T-cell (primary cell): ENCODE results near the gene SULF2. TPM values are rescaled to one million over a fixed set of nuclear protein-coding genes. Genes with fewer than 3 reads are reported as not detected.

Experiments
- ATAC-seq, 4 experiments: fragments of 200-7000 bp in 3 of 4; fragments of 150-1000 bp in 1 of 4; cut with Tn5 transposase; replicated peaks in 1 of 4; 1 replicate in 3 of 4; 2 replicates in 1 of 4; pipeline ENCODE4 v1.10.0; 2021; ENCODE audit warnings: moderate library complexity in 3 of 4, mild to moderate bottlenecking in 2 of 4, moderate number of reproducible peaks in 1 of 4
- CTCF ChIA-PET, 2 donors: fragments of 300-600 bp; sonication (Branson Sonifier 250); formaldehyde crosslinking; loops; one replicate each; lab custom pipeline; 2022; ENCODE audit warnings: antibody characterized with exemption in 2 of 2; lab: Charles Lee
- POLR2A ChIA-PET, 2 donors: fragments of 300-600 bp; sonication (Branson Sonifier 250); formaldehyde crosslinking; loops; one replicate each; lab custom pipeline; 2022; ENCODE audit warnings: antibody characterized with exemption in 2 of 2; lab: Charles Lee
- DNase-seq, 35 experiments: peaks; one replicate each; pipeline versions ENCODE4 v3.0.0 to v3.0.0-alpha.2; 2013 to 2023
- H3K27ac ChIP-seq: one replicate; pipeline ENCODE4 v1.5.1; 2013; ENCODE audit warnings: low read length
- H3K27me3 ChIP-seq, 2 experiments: replicated peaks in 1 of 2; 1 replicate in 1 of 2; 2 replicates in 1 of 2; pipeline versions ENCODE4 v1.6.1 to v1.7.0; 2013; ENCODE audit warnings: low read length in 1 of 2, mixed read lengths in 1 of 2; ENCODE audit not compliant: control insufficient read depth in 2 of 2, insufficient read depth in 2 of 2; ENCODE audit errors: extremely low read depth in 1 of 2
- H3K36me3 ChIP-seq, 2 donors: 1 replicate in 1 of 2; 2 replicates in 1 of 2; pipeline versions ENCODE4 v1.6.1 to v1.7.0; 2013; ENCODE audit warnings: low read length in 1 of 2; ENCODE audit not compliant: control insufficient read depth in 2 of 2, insufficient read depth in 1 of 2; ENCODE audit errors: extremely low read depth in 1 of 2
- H3K4me1 ChIP-seq, 2 experiments: 1 replicate in 1 of 2; 2 replicates in 1 of 2; pipeline versions ENCODE4 v1.6.1 to v1.7.0; 2013; ENCODE audit warnings: low read length in 2 of 2, mixed read lengths in 1 of 2; ENCODE audit not compliant: insufficient read depth in 2 of 2, control insufficient read depth in 1 of 2; ENCODE audit errors: extremely low read depth in 1 of 2
- H3K4me3 ChIP-seq, 2 donors: 1 replicate in 1 of 2; 2 replicates in 1 of 2; pipeline versions ENCODE4 v1.5.1 to v1.7.0; 2013; ENCODE audit warnings: mild to moderate bottlenecking in 2 of 2, low read length in 1 of 2, moderate library complexity in 1 of 2; ENCODE audit not compliant: control insufficient read depth in 1 of 2; ENCODE audit errors: extremely low read depth in 1 of 2
- H3K9me3 ChIP-seq: 2 replicates; pipeline ENCODE4 v1.7.0; 2013
- H3K27ac Mint-ChIP-seq, 2 donors: one replicate each; pipeline ENCODE4 v1.8.0; 2020 to 2021; ENCODE audit warnings: mild to moderate bottlenecking in 2 of 2, mixed read lengths in 2 of 2
- H3K27me3 Mint-ChIP-seq, 2 donors: one replicate each; pipeline ENCODE4 v1.8.0; 2021 to 2022; ENCODE audit warnings: mixed read lengths in 2 of 2
- H3K36me3 Mint-ChIP-seq: one replicate; pipeline ENCODE4 v1.8.0; 2021; ENCODE audit warnings: mixed read lengths
- H3K4me1 Mint-ChIP-seq, 3 donors: one replicate each; pipeline ENCODE4 v1.8.0; 2020 to 2022; ENCODE audit warnings: mixed read lengths in 3 of 3, mild to moderate bottlenecking in 1 of 3
- H3K4me3 Mint-ChIP-seq, 3 donors: one replicate each; pipeline ENCODE4 v1.8.0; 2020 to 2022; ENCODE audit warnings: mild to moderate bottlenecking in 3 of 3, mixed read lengths in 3 of 3, moderate library complexity in 3 of 3
- H3K9me3 Mint-ChIP-seq, 3 donors: one replicate each; pipeline ENCODE4 v1.8.0; 2020 to 2022; ENCODE audit warnings: mixed read lengths in 3 of 3
- WGBS: methylation state at CpG from one replicate; pipeline ENCODE4 v1.1.5; 2013; ENCODE audit warnings: missing lambda C conversion rate; ENCODE audit not compliant: insufficient coverage; 5-methylcytosine and 5-hydroxymethylcytosine counted together
- total RNA-seq, 35 experiments: library from RNA in 6 of 35; stranded (reverse) in 6 of 35; fragments of 120-200 nt in 1 of 35; gene quantifications; one replicate each; pipeline versions ENCODE4 v1.2.1 to v1.2.4 and lab custom pipeline; 2013 to 2026

Gene SULF2
- total RNA-seq, 5 donors from 2014 or later (not counting 1 experiment from before 2014, with no cell fraction given) = 0.76 to 1.7 (median 1.3) TPM

GRCh38 chr20:47638851-47639250 lies 146.4 kb downstream of the SULF2 start:
- no CpG with 5 or more reads among the region's 4 CpGs for WGBS
- no peak for ATAC-seq
- H3K4me3 Mint-ChIP-seq = no peak overlapping the region
- peaks cover 0 to under 1% (median 0%) of the 10 kb centered on the region in 3 donors for H3K4me1 Mint-ChIP-seq
- H3K36me3 Mint-ChIP-seq = peaks cover 71% of the 10 kb centered on the region
- H3K9me3 Mint-ChIP-seq = no peaks in the 10 kb centered on the region
- no peaks in the 10 kb centered on the region for H3K27me3 Mint-ChIP-seq
- DNase-seq = no peak
- Histone ChIP-seq H3K4me3 (no peak overlapping the region), H3K9me3 (no peaks in the 10 kb centered on the region), H3K4me1 (no peaks in the 10 kb centered on the region), H3K36me3 (peaks cover 5 to 78% of the 10 kb centered on the region in 2 donors), H3K27ac (no peak overlapping the region), H3K27me3 (no peaks in the 10 kb centered on the region)
- H3K27ac Mint-ChIP-seq = no peak overlapping the region
- CTCF ChIA-PET = no interaction called here
- POLR2A ChIA-PET = no interaction called here

GRCh38 chr20:47635256-47635655 lies 150.0 kb downstream of the SULF2 start:
- Histone ChIP-seq H3K4me3 (no peak overlapping the region), H3K4me1 (no peaks in the 10 kb centered on the region), H3K27me3 (no peaks in the 10 kb centered on the region), H3K9me3 (no peaks in the 10 kb centered on the region), H3K36me3 (peaks cover 7 to 72% of the 10 kb centered on the region in 2 donors), H3K27ac (no peak overlapping the region)
- Mint-ChIP-seq H3K27ac (no peak overlapping the region), H3K27me3 (no peaks in the 10 kb centered on the region), H3K36me3 (peaks cover 66% of the 10 kb centered on the region), H3K4me3 (no peak overlapping the region), H3K9me3 (no peaks in the 10 kb centered on the region), H3K4me1 (peaks cover 0 to 3% (median 1%) of the 10 kb centered on the region in 3 donors)
- ATAC-seq = no peak
- CTCF ChIA-PET = interaction anchor here (0.5 to 0.9 kb wide), 2 partner anchors 103 to 249 kb away, joined by 3 to 4 read pairs; no protein-coding TSS in a partner anchor
- POLR2A ChIA-PET = no interaction called here
- no peak for DNase-seq
- 100% methylated on average over 2 of the region's 4 CpGs for WGBS

- Mint-ChIP-seq H3K4me1 (peaks cover 0 to 4% (median 1%) of the 10 kb centered on the region in 3 donors), H3K27ac (no peak overlapping the region), H3K27me3 (no peaks in the 10 kb centered on the region), H3K9me3 (no peaks in the 10 kb centered on the region), H3K4me3 (no peak overlapping the region), H3K36me3 (peaks cover 56% of the 10 kb centered on the region)
- Histone ChIP-seq H3K27ac (no peak overlapping the region), H3K4me3 (no peak overlapping the region), H3K9me3 (no peaks in the 10 kb centered on the region), H3K27me3 (no peaks in the 10 kb centered on the region), H3K36me3 (peaks cover 3 to 66% of the 10 kb centered on the region in 2 donors), H3K4me1 (no peaks in the 10 kb centered on the region)
- ChIA-PET CTCF (no interaction called here), POLR2A (no interaction called here)
- no peak for ATAC-seq
- no peak for DNase-seq
These were observed 154.2 kb downstream of the SULF2 start for GRCh38 chr20:47631078-47631477.

- Mint-ChIP-seq H3K36me3 (peaks cover 53% of the 10 kb centered on the region), H3K4me1 (peaks cover 0 to 4% (median 1%) of the 10 kb centered on the region in 3 donors), H3K4me3 (no peak overlapping the region), H3K27ac (no peak overlapping the region), H3K27me3 (no peaks in the 10 kb centered on the region), H3K9me3 (no peaks in the 10 kb centered on the region)
- WGBS = no CpG with 5 or more reads among the region's 2 CpGs
- Histone ChIP-seq H3K4me1 (no peaks in the 10 kb centered on the region), H3K27ac (no peak overlapping the region), H3K27me3 (no peaks in the 10 kb centered on the region), H3K9me3 (no peaks in the 10 kb centered on the region), H3K36me3 (peaks cover 3 to 61% of the 10 kb centered on the region in 2 donors), H3K4me3 (no peak overlapping the region)
- DNase-seq = no peak
- no peak for ATAC-seq
- ChIA-PET POLR2A (no interaction called here), CTCF (no interaction called here)
These were observed 155.4 kb downstream of the SULF2 start for GRCh38 chr20:47629907-47630306.

- no peak for ATAC-seq
- peaks cover 50% of the 10 kb centered on the region for H3K36me3 Mint-ChIP-seq
- H3K27ac Mint-ChIP-seq = no peak overlapping the region
- no peak for DNase-seq
- peaks cover 1 to 6% (median 4%) of the 10 kb centered on the region in 3 donors for H3K4me1 Mint-ChIP-seq
- no peak overlapping the region for H3K27ac ChIP-seq
- H3K36me3 ChIP-seq = peaks cover 0 to 72% of the 10 kb centered on the region in 2 donors
- POLR2A ChIA-PET = interaction anchor here (0.5 to 0.6 kb wide), 3 partner anchors 9 to 36 kb away, joined by 3 to 5 read pairs (median 3); no protein-coding TSS in a partner anchor
- H3K27me3 ChIP-seq = no peaks in the 10 kb centered on the region
- no peaks in the 10 kb centered on the region for H3K9me3 Mint-ChIP-seq
- 78% methylated on average over 3 of the region's 4 CpGs for WGBS
- H3K9me3 ChIP-seq = no peaks in the 10 kb centered on the region
- no peak overlapping the region for H3K4me3 ChIP-seq
- CTCF ChIA-PET = interaction anchor here in 1 of 2 donors (0.6 kb wide), 1 partner anchor 483 kb away, joined by 3 read pairs; no protein-coding TSS in a partner anchor
- H3K4me3 Mint-ChIP-seq = no peak overlapping the region
- H3K27me3 Mint-ChIP-seq = no peaks in the 10 kb centered on the region
- no peaks in the 10 kb centered on the region for H3K4me1 ChIP-seq
These were observed 157.7 kb downstream of the SULF2 start for GRCh38 chr20:47627540-47627939.

- DNase-seq (no peak), ATAC-seq (no peak)
- Histone ChIP-seq H3K9me3 (no peaks in the 10 kb centered on the region), H3K4me3 (no peak overlapping the region), H3K27ac (no peak overlapping the region), H3K4me1 (no peaks in the 10 kb centered on the region), H3K27me3 (no peaks in the 10 kb centered on the region), H3K36me3 (peaks cover 0 to 51% of the 10 kb centered on the region in 2 donors)
- Mint-ChIP-seq H3K27ac (no peak overlapping the region), H3K9me3 (no peaks in the 10 kb centered on the region), H3K4me3 (no peak overlapping the region), H3K36me3 (peaks cover 36% of the 10 kb centered on the region), H3K4me1 (peaks cover 9 to 13% (median 12%) of the 10 kb centered on the region in 3 donors), H3K27me3 (no peaks in the 10 kb centered on the region)
- CTCF ChIA-PET = interaction anchor here (0.5 to 1.7 kb wide), 9 partner anchors 14 to 353 kb away, joined by 3 to 9 read pairs (median 3); no protein-coding TSS in a partner anchor
- POLR2A ChIA-PET = interaction anchor here in 1 of 2 donors (0.6 kb wide), 1 partner anchor 9 kb away, joined by 7 read pairs; no protein-coding TSS in a partner anchor
- 100% methylated on average over 1 of the region's 2 CpGs for WGBS
These were observed 162.1 kb downstream of the SULF2 start for GRCh38 chr20:47623206-47623605.
